ENCODE results near the gene PPARG. TPM values are rescaled to one million over a fixed set of nuclear protein-coding genes. Genes with fewer than 3 reads are reported as not detected.

Gene PPARG
- total RNA-seq, 4 donors from 2014 or later, result 26.4 to 46.4 (median 37.4) TPM

- Histone ChIP-seq H3K27me3 (no peaks in the 10 kb centered on the region), H3K27ac (no peak overlapping the region), H3K4me1 (peaks cover 0 to 10% (median 4%) of the 10 kb centered on the region in 4 donors), H3K36me3 (no peaks in the 10 kb centered on the region), H3K4me3 (no peak overlapping the region), H3K9me3 (no peaks in the 10 kb centered on the region)
- DNase-seq, result no peak
- TF ChIP-seq POLR2A (IDR thresholded peaks at IDR 0.05), result no peak
- no peak for TF ChIP-seq CTCF (IDR thresholded peaks at IDR 0.05)
These were observed 10.2 kb downstream of the PPARG start for GRCh38 chr3:12299026-12299425.

- TF ChIP-seq POLR2A (IDR thresholded peaks at IDR 0.05), result no peak
- no peak for TF ChIP-seq CTCF (IDR thresholded peaks at IDR 0.05)
- Histone ChIP-seq H3K36me3 (no peaks in the 10 kb centered on the region), H3K27me3 (no peaks in the 10 kb centered on the region), H3K4me3 (no peak overlapping the region), H3K27ac (peak overlapping the region in 1 of 4 donors; percentile 8), H3K4me1 (peaks cover 0 to 10% (median 4%) of the 10 kb centered on the region in 4 donors), H3K9me3 (no peaks in the 10 kb centered on the region)
- peak in 1 of 3 donors; percentile 63 for DNase-seq
These were observed 11.3 kb downstream of the PPARG start for GRCh38 chr3:12300137-12300536.

GRCh38 chr3:12301031-12301430, 12.2 kb downstream of the PPARG start:
- H3K27me3 ChIP-seq, result no peaks in the 10 kb centered on the region
- no peak overlapping the region for H3K27ac ChIP-seq
- H3K4me3 ChIP-seq, result no peak overlapping the region
- H3K9me3 ChIP-seq, result no peaks in the 10 kb centered on the region
- no peak for TF ChIP-seq CTCF (IDR thresholded peaks at IDR 0.05)
- TF ChIP-seq POLR2A (IDR thresholded peaks at IDR 0.05), result no peak
- DNase-seq, result no peak
- no peaks in the 10 kb centered on the region for H3K36me3 ChIP-seq
- peaks cover 0 to 10% (median 4%) of the 10 kb centered on the region in 4 donors for H3K4me1 ChIP-seq

- no peaks in the 10 kb centered on the region for H3K9me3 ChIP-seq
- no peaks in the 10 kb centered on the region for H3K36me3 ChIP-seq
- TF ChIP-seq POLR2A (IDR thresholded peaks at IDR 0.05), result no peak
- no peak for TF ChIP-seq CTCF (IDR thresholded peaks at IDR 0.05)
- no peak overlapping the region for H3K4me3 ChIP-seq
- peak in 1 of 3 donors; percentile 52 for DNase-seq
- peaks cover 0 to 10% (median 4%) of the 10 kb centered on the region in 4 donors for H3K4me1 ChIP-seq
- H3K27ac ChIP-seq, result no peak overlapping the region
- H3K27me3 ChIP-seq, result no peaks in the 10 kb centered on the region
These were observed 12.6 kb downstream of the PPARG start for GRCh38 chr3:12301513-12301912.

- H3K4me1 ChIP-seq, result peaks cover 0 to 10% (median 4%) of the 10 kb centered on the region in 4 donors
- H3K27ac ChIP-seq, result no peak overlapping the region
- no peak for DNase-seq
- H3K27me3 ChIP-seq, result no peaks in the 10 kb centered on the region
- H3K4me3 ChIP-seq, result no peak overlapping the region
- no peak for TF ChIP-seq CTCF (IDR thresholded peaks at IDR 0.05)
- TF ChIP-seq POLR2A (IDR thresholded peaks at IDR 0.05), result no peak
- H3K9me3 ChIP-seq, result no peaks in the 10 kb centered on the region
- H3K36me3 ChIP-seq, result no peaks in the 10 kb centered on the region
These were observed 13.7 kb downstream of the PPARG start for GRCh38 chr3:12302564-12302963.

GRCh38 chr3:12303534-12303933, 14.7 kb downstream of the PPARG start:
- TF ChIP-seq CTCF (IDR thresholded peaks at IDR 0.05) (no peak), POLR2A (IDR thresholded peaks at IDR 0.05) (no peak)
- H3K36me3 ChIP-seq, result no peaks in the 10 kb centered on the region
- H3K9me3 ChIP-seq, result no peaks in the 10 kb centered on the region
- no peaks in the 10 kb centered on the region for H3K27me3 ChIP-seq
- DNase-seq, result no peak
- no peak overlapping the region for H3K4me3 ChIP-seq
- no peak overlapping the region for H3K27ac ChIP-seq
- H3K4me1 ChIP-seq, result peaks cover 0 to 10% (median 4%) of the 10 kb centered on the region in 4 donors

Measured in Peyer's patch (tissue), 4 donors.